Raji (cell line): ENCODE data around the gene ZDHHC5.
A peak's percentile ranks its signal among the peaks of the same experiment; 100 is the strongest.

Experiments
- POLR2A ChIP-seq: IDR thresholded peaks from 2 replicates; pipeline ENCODE4 v1.6.1; 2011; ENCODE audit warnings: low read depth, low read length, control low read depth; ENCODE audit not compliant: insufficient read depth

Gene ZDHHC5

DNA sequence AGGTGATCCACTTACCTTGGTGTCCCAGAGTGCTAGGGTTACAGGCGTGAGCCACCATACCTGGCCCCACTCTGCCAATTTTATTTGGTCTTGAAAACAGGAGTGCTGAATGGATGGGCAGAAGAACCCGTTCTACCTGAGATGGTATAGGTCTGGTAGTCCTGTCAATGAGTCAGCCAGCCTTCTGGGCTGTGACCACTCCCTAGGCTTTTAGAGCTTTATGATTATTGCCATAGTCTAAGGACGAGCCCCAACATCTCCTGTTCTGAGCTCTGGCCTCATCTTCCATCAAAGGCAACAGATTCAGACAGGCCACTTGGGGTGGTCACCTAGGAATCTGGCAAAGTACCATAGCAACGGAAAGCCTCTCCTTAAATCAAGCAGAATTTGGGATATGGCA is 11.5 kb downstream of the ZDHHC5 start:
- no peak for TF ChIP-seq POLR2A

DNA sequence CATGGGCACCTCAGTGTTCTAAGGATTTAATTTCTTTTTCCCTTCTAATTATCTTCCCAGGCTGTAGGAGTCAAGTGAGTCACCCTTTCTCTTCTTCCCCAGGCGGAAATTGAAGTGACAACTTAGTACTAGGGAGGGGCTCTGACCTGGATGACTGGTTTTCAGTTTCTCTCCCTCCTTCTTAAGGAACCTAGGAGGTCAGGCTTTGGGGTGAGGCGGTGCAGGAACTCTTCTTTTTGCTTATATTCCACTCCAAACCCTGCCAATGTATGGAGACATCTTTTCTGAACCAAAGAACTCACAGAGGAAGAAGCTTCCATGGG is 12.6 kb downstream of the ZDHHC5 start:
- no peak for TF ChIP-seq POLR2A

DNA sequence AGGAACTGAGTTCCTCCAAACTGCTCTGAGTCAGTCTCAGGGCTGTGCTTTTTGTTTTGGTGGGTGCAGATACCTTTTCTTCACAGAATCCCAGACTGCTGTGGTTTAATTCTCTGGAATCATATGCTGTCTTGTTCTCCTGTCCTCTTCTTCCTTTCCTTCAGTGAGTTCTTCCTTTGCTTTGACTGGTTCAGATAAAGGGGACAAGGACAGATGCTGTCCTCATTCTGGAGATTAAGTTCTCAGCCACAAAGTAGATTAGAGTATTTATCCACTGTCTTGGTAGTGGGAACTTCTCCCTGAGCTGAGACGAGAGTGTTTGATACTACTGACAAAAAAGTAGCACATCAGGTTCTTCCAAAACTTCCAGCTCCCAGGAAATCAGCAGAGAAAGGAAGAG is 13.3 kb downstream of the ZDHHC5 start:
- no peak for TF ChIP-seq POLR2A

DNA sequence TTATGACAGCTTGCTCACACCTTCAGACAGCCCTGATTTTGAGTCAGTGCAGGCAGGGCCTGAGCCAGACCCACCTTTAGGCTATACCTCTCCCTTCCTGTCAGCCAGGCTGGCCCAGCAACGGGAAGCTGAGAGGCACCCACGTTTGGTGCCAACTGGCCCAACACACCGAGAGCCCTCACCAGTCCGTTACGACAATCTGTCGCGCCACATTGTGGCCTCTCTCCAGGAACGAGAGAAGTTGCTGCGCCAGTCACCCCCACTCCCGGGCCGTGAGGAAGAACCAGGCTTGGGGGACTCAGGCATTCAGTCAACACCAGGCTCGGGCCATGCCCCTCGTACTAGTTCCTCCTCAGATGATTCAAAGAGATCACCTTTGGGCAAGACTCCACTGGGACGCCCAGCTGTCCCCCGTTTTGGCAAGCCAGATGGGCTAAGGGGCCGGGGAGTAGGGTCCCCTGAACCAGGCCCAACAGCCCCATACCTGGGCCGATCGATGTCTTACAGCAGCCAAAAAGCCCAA is 31.0 kb downstream of the ZDHHC5 start:
- no peak for TF ChIP-seq POLR2A

DNA sequence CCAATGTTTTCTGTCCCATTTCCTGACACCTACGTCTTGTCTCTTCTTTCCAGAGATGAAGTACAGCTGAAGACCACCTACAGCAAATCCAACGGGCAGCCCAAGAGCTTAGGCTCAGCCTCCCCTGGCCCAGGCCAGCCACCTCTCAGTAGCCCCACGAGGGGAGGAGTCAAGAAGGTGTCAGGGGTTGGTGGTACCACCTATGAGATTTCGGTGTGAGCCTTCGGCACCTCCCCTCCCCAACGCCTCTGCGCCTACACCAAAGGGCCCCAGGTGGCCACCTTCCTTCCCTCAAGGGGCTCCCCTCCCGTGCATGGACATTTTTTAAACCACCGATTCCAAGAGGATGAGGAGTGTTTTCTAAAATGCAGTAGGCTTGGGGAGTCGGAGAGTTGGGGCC is 31.9 kb downstream of the ZDHHC5 start:
- no peak for TF ChIP-seq POLR2A

DNA sequence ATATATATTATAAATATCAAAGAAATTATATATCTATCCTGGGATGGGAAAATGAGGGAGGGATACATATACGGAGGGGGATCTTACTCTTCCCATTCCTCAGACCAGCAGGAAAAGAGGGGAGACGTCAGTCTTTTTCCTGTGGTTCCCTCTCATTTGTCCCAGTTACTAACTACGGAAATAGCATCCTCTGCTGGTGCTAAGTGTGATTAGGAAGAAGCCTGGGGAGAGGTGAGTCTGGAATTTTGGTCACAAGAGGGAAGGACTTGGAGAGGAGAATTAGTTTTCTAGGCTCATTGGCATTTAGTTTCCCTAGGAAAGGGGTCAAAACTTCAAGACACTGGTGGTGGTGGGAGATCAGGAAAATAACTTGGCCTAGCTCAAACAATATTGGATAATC is 32.5 kb downstream of the ZDHHC5 start:
- TF ChIP-seq POLR2A: no peak

DNA sequence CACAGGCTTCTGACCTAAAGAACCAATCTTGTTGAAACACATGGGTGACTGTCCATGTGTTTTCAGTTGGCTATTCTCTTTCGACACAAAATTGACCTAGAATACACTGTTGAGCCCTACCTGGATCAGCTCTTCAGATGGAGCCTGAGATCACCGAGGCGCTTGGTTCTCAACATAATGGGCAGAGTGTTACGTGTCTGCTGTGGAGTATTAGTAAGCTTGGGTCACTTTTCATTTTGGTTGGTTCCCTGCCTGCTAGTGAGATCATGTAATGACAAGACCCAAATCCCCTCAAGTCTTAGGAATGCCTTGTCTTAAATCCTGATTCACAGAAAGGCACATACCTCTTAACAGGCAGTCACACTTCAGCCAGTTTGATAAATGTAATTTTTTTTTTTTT is 35.4 kb downstream of the ZDHHC5 start:
- no peak for TF ChIP-seq POLR2A

DNA sequence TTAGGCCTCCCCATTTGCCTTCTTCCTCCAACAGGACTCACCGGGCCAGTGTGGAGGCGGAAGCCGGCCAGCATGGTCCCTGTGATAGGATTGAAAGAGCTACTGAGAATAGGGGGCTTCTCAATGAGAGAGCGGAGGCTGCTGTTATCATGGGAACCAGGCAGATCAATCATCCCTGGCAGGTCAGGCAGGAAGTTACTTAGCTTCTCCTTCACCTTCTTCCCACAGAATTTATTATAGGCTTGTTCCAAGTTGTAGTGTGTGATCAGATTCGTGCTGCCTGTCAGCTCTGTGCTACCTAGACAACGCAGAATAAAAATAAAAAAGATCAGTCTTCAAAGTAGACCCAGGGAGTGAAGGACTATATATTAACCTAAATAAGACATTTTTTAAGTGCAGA is 37.0 kb downstream of the ZDHHC5 start:
- no peak for TF ChIP-seq POLR2A

DNA sequence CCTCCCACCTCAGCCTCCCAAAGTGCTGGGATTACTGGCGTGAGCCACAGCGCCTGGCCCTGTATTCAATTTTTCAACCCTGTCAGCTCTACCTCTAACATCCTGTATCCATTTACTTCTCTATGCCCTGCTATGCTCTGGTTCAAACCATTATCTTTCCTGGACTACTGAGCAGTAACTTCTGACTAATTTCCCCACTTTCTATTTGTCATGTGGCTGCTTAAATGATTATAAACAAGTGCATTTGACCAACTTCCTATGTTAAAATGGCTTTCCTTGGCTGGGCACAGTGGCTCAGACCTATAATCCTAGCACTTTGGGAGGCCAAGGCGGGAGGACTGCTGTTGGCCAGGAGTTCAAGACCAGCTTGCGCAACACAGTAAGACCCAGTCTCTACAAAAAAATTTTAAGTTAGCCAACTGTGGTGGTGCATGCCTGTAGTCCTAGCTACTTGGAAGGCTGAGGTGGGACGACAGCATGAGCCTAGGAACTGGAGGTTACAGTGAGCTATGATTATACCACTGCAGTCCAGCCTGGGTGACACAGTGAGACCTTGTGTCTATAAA is 42.0 kb downstream of the ZDHHC5 start:
- no peak for TF ChIP-seq POLR2A

DNA sequence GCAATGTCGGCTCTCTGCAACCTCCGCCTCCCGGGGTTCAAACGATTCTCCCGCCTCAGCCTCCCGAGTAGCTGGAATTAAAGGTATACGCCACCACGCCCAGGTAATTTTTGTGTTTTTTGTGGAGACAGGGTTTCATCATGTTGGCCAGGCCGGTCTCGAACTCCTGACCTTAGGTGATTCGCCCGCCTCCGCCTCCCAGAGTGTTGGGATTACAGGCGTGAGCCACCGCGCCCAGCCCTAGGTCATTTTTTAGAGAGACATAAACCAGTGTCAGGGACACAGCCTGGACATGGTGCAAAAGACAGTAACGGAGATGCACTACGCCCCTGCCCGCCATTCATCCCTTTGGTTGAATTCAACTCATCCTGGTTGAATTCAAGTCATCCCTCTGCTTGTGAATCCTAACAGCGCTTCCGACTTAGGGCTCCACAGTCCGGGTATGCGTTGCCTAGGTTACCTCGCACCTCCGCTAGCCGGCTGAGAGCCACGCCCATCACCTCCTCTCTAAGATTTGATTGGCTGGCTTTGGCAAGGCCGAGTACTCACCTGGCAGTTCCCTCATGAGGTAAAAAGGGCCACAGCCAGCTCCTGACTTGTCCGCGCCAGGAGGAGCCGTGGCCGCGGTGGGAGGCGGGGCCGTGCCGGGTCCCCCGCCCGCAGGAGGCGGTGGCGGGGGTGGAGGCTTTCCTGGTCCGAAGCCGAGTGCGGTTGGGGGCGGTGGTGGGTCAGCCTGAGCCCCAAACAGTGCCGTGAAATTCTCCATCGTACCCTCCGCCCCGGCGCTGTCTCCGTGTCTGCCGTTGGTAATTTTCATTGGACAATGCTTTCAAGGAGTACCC is 43.7 kb downstream of the ZDHHC5 start, which contains the start of gene MED19:
MED19 (minus strand) TSS at position 802 of the 842 bp plus-strand sequence; CDS start at position 766, 36 bp downstream.
- TF ChIP-seq POLR2A: peak; percentile 43; the same call in 1 of the 2 replicates

DNA sequence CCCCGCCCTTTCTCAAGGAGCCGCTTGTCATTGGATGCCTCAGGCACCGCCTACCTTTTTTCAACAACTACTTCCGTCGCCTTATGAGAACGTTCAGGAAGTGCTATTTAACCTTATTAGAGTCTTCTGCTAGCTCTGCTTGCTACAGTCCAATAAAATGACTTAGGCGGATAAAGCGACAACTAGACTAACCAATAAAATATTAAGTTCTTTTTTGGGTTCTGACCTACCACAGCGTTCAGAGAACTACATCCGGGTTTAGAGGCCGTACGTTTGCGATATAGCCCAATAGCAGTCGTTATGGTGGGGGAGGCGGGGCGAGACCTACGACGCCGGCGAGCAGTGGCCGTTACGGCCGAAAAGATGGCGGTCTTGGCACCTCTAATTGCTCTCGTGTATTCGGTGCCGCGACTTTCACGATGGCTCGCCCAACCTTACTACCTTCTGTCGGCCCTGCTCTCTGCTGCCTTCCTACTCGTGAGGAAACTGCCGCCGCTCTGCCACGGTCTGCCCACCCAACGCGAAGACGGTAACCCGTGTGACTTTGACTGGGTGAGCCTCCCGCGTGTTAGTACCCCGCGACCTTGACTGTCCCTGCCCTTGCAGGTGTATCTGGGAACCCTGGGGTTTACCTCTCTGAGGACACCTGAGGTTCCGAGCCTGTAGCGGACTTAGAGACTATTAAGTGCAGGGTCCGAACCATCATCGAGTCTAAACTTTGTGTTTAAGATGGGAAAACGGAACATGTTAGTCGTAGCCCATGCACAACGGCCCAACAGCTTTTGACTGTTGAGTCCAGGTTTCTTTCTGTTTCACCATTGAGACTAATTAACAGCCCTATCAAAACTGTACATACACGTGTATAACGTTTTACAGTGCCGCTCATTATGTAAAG is 44.6 kb downstream of the ZDHHC5 start, which contains the start of gene TMX2:
TMX2 (plus strand) TSS at position 338 of the 895 bp plus-strand sequence; CDS start at position 364, 26 bp downstream.
- TF ChIP-seq POLR2A: peak; percentile 79

DNA sequence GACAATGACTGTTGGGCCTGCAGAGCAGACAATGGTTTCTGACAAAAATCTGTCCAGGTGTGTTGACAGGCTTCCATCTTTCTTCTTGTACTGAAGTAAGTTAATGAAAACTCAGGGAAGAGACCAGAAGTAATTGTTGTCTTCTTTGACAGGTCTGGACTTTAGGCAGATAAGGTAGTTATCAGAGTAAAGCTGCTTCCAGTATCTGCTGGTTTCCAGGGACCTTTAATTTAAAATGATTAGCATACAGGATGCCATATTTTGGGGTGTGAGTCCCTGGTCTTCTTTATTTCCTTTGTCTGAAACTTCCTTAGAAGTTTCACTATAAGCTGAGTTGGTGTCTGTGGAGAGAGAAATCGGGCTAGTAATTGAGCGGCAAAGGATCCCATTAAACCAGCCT is 45.9 kb downstream of the ZDHHC5 start:
- no peak for TF ChIP-seq POLR2A

DNA sequence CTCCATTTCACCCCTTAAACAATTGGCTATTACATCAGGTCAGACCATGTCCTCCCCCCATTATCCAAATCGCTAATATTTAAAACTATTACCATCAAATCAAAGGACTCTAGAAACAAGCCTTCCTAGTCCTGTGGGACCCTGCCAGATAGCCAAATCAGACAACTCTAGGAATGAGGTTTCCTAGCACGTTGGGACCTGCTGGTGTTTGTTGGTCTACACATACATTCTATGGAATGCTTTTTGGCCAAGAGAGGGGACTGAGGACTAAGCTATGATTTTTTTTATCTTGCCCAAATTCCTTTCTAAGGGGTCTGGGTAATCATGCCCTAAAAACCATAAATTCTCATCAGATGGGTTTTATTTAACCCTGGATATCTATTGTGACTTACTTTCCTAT is 59.3 kb downstream of the ZDHHC5 start:
- TF ChIP-seq POLR2A: no peak

DNA sequence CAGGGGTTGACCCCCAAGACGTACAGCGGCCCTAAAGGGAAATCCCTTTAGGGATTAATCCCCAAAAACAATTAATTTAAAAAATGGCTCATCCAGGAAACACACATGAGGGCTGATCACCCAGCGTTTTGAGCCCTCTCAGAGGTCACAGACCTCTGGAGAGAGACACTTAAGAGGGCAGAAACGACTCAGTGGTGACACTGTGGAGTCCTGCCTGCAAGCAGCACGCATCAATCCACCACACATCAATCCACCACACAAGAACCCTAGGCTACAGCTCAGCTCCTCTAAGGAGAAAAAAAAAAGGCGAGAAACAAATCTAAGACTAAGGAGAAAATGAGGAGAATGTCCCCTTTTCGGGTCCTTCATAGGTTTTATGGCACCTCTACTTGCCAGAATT is 60.9 kb downstream of the ZDHHC5 start:
- TF ChIP-seq POLR2A: no peak

DNA sequence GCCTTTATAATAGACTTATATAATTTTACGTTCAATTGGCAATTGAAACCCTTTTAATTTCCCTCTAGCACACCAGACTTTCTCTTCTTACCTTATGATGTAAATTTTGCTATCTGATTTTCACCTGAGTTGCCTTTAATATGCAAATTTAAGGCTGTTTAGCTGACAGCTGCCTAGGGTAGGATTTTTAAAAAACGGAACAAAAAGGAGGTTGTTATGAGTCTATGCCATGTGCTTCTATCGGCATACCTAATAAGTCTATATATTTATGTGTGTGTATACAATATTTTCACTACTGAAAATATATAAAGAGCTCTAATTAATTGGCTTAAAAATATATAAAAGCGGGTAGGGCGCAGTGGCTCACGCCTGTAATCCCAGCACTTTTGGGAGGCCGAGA is 61.6 kb downstream of the ZDHHC5 start:
- TF ChIP-seq POLR2A: no peak
